Body of pancreas (tissue), 4 donors: ENCODE data around the gene SNED1.

ENCODE experiments used
- CTCF ChIP-seq, 7 experiments: fragments of 450-650 bp in 4 of 7; fragments of 200-600 bp in 3 of 7; sonication (generic) in 3 of 7; IDR thresholded peaks; one replicate each; pipeline ENCODE4 v1.5.1; 2016 to 2019; ENCODE audit warnings: antibody characterized with exemption in 7 of 7
- POLR2A ChIP-seq, 3 donors: fragments of 450-650 bp; IDR thresholded peaks; one replicate each; pipeline ENCODE4 v1.6.1; 2016; ENCODE audit warnings: antibody characterized with exemption in 3 of 3, mild to moderate bottlenecking in 2 of 3

GRCh38 chr2:241110089-241110606, 111.7 kb downstream of the SNED1 start:
- TF ChIP-seq POLR2A (IDR thresholded peaks at IDR 0.05), result no peak
- TF ChIP-seq CTCF (IDR thresholded peaks at IDR 0.05), result no peak
